ENCODE data around the gene AIFM2.

- TF ChIP-seq ZFP30 (CRISPR knock-in tag; IDR thresholded peaks at IDR 0.05), result no peak
- TF ChIP-seq ESRRG (CRISPR knock-in tag; IDR thresholded peaks at IDR 0.05), result no peak
- TF ChIP-seq TCF4 (CRISPR knock-in tag; IDR thresholded peaks at IDR 0.05; ENCODE audit: borderline replicate concordance), result no peak
- TF ChIP-seq POU6F1 (CRISPR knock-in tag; IDR thresholded peaks at IDR 0.05; ENCODE audit: borderline replicate concordance, low read depth), result no peak
- TF ChIP-seq CREB5 (CRISPR knock-in tag; IDR thresholded peaks at IDR 0.05; ENCODE audit: low read depth), result no peak
- no peak for TF ChIP-seq PATZ1 (CRISPR knock-in tag; IDR thresholded peaks at IDR 0.05; ENCODE audit: borderline replicate concordance)
- no peak for TF ChIP-seq GLIS3 (CRISPR knock-in tag; IDR thresholded peaks at IDR 0.05)
- TF ChIP-seq BACH2 (CRISPR knock-in tag; IDR thresholded peaks at IDR 0.05; ENCODE audit: borderline replicate concordance), result no peak
- no peak for TF ChIP-seq ARNTL (CRISPR knock-in tag; IDR thresholded peaks at IDR 0.05; ENCODE audit: borderline replicate concordance, low read depth)
- no peak for TF ChIP-seq OSR1 (CRISPR knock-in tag; IDR thresholded peaks at IDR 0.05)
- no peak for TF ChIP-seq ZFP3 (CRISPR knock-in tag; IDR thresholded peaks at IDR 0.05)
These were observed 14.6 kb upstream of the AIFM2 start for GRCh38 chr10:70147259-70147625.

All from SK-N-SH treated with all-trans-retinoic acid at 6 μM for 48 hours (cell line).